GM19438 (cell line): Measurements from ENCODE around the gene OR14J1.
"Not testable (repeated sequence)": the region's sequence is repeated elsewhere in the genome, so short reads cannot be mapped to it uniquely, and the experiment has no call there.

Experiments used
- ATAC-seq: cut with Tn5 transposase; IDR thresholded peaks from one replicate; pipeline ENCODE4 v1.9.1; 2021; ENCODE audit warnings: low read depth; ENCODE audit not compliant: unreplicated experiment

The OR14J1 gene, protein sequence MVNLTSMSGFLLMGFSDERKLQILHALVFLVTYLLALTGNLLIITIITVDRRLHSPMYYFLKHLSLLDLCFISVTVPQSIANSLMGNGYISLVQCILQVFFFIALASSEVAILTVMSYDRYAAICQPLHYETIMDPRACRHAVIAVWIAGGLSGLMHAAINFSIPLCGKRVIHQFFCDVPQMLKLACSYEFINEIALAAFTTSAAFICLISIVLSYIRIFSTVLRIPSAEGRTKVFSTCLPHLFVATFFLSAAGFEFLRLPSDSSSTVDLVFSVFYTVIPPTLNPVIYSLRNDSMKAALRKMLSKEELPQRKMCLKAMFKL

DNA sequence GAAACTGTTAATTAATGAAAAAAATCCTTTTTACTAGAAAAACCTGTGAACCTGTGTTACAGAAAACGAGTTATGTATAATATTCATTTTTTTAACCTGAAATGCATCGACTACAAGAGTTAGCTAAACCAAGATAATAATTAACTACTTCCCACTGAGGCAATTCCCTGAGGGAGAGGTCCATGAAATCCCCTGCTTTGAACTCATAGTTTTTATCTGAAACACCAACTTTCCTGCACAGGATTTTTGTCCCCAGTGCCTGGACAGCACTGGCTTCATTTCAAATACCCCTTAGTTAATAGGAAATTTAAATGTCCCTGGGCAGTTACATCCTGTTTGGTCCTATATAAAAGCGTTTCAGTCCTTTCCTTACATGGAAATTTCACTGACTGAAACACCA lies at the start of gene OR14J1:
Gene OR14J1 (plus strand): TSS at position 386 of the 400 bp plus-strand sequence. CDS start 4,989 bp downstream, outside the sequence.
- ATAC-seq = no peak

DNA sequence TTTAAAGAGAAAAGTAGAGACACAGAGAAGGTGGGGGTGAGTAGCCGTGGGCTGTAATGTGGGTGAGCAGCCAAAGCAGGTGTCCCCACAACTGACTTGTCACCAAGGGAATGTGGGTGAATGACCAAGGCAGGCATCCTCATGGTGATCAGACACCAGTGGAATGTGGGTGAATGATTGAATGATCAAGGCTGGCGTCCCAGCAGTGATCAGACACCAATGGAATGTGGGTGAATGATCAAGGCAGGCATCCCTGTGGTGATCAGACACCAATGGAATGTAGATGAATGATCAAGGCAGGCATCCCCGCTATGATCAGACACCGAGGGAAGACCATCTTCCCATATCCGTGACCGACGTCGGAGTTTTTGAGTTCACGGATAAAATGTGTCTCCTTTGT lies 49.8 kb upstream of the OR14J1 start:
- ATAC-seq = no peak

DNA sequence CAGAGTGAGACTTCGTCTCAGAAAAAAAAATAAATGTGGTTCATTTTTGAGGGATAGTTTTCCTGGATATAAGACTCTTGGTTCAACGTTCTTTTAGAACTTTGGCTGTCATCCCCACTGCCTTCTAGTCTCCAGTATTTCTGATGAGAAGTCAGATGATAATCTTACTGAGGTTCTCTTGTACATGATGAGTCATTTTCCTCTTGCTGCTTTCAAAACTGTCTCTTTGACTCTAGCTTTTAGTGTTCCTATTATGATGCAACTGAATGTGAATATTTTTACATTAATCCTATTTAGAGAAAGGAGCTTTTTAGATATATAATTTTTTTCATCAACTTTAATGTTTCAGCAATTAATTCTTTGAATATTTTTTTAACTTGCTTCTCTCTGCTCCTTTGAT lies 46.0 kb upstream of the OR14J1 start:
- ATAC-seq = no peak

DNA sequence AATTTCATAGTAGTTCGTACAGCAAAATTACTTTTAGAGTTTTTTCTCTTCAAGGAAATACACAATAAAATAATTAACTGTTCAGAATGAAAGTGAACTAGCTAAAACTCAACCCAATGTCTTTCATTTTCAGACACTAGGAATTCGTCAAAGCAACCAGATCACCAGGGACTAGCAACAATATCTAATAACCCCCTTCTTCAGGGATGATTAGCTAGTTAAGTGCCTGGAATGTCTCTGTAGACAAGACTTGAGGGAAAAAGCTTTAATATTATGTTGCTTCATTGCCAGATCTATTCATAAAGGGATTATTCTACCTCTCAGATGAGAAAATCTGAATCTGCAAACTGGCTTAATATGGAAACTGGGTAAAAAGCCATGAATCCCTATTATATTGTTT lies 41.8 kb upstream of the OR14J1 start:
- no peak for ATAC-seq

DNA sequence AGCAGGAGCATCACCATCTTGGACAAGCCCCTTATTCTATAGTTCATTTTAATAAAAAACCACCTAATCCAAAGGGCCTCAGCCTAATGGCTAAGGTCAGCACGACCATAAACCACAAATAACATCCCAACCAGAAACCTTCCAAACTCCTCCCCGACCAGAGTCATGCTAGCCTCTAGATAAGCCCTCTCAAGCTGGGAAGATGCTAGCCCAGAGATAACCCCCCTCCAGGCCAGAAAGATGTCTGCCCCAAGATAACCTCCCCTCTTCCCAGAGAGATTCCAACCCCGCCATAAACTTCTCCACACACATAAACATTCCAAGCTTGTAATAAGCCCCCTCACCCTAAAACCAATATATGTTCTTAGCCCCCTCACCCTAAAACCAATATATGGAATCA lies 38.5 kb upstream of the OR14J1 start:
- ATAC-seq = no peak

DNA sequence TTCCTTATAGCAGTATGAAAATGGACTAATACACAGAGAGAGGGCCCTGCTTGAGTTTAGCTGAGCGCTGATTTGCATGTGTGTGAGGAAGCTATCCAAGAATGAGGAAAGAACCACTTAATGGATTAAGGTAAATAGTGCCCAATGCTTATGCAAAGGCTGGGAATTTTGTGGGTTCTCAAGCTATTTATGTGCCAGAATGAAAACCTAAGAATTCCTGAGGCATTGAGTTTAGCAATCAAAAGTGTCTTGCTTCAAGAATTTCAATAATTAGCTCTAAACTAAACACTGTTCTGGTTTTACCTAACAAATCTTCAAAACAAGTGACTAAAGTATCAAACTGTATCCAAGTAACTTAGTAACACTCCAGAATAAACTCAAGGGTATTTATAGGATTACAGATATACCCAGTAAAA lies 7.0 kb upstream of the OR14J1 start:
- no peak for ATAC-seq

DNA sequence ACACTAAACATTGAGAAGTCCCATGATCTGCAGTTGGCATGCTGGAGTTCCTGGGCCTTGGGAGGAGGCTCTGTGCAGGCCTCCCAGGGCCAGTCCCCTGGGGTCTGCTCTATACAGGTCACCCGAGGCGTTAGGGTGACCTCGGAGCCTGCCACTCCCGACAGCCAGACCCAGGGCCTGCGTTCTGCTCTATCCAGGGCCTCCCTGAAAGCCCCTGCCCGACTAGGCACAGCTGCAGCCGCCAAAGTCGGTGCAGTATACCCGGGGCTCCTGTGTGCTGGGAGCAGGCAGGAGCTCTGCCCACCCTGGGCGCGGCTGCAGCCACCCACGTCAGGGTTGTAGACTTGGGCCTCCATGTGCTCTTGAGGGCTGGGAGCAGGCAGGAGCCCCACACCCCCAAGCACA lies 6.3 kb upstream of the OR14J1 start:
- ATAC-seq = no peak

DNA sequence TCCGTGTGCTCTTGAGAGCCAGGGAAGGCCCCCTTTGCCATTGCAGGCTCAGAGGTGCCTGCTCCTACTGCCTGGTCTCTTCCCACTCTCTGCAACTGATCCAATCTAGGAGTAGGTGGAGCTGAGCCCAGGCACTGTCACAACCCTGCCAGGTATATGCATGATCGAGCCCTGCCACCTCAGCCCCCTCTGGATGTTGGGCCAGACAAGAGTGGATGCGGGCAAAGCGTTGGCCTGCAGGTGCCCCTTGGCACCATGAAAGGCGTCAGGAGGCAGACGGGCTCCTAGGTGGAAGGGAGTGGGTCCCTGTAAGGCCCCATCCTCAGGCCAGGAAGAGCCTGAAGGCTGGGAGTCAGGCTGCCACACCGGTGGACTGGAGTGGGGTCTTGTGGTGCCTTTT lies 5.9 kb upstream of the OR14J1 start:
- no peak for ATAC-seq

DNA sequence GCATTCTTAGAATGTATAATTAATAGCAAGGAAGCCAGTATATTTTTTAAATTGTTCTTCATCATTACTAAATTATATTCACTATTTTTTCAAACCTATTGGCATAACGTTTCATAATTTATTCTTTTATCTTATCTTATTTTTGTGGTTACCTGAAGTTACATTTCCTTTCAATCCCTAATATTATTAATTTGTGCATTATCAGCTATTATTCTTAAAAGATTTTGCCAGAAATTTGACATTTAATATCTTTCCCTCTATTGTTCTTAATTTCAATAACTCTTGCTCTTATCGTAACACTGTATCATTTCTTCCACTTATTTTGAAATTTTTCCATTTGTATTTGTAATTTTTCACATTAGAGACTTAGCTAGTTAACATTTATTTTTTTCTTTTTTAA lies 18.4 kb downstream of the OR14J1 start:
- ATAC-seq = no peak

DNA sequence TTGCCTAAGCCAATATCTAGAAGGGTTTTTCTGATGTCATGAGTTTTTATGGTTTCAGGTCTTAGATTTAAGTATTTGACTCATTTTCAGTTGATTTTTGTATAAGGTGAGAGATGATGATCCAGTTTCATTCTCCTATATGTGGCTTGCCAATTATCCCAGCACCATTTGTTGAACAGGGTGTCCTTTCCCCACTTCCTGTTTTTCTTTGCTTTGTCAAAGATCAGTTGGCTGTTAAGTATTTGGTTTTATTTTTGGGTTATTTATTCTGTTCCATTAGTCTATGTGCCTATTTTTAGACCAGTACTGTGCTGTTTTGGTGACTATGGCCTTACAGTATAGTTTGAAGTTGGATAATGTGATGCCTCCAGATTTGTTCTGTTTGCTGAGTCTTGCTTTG lies 21.8 kb downstream of the OR14J1 start:
- not testable (repeated sequence) for ATAC-seq

DNA sequence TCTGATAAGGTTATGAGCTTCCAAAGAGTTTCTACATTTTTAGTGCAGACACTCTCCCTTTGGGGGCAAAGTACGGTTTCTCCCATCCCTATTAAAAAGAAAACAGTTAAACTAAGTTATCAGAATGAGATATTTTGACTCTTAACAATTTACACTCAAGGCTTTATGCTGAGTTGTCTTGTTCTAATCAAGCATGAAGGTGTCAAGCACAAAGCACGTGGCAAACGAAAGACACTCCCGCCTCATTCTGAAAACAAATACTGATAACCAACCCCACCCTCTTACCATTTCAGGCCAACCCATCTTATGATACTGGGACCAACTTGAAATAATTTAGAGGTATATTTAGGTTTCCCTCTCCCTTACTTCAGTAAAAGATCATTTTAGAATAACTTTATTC lies 24.3 kb downstream of the OR14J1 start:
- no peak for ATAC-seq

DNA sequence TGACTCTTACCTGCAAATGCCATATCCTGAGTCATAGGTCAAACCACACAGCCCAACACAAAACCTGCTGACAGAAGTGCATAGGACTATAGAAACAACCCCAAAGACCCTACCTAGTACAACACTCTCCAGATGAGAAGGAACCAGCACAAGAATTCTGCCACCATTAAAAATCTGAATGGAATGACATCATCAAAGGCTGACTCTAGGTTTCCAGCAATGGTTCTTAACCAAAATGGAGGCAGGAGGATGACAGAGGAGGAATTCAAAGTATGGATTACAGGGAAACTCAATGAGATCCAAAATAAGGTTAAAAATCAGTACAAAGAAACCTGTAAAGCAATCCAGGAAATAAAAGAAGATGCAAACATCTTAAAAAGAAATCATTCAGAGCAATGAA lies 31.2 kb downstream of the OR14J1 start:
- ATAC-seq = no peak

DNA sequence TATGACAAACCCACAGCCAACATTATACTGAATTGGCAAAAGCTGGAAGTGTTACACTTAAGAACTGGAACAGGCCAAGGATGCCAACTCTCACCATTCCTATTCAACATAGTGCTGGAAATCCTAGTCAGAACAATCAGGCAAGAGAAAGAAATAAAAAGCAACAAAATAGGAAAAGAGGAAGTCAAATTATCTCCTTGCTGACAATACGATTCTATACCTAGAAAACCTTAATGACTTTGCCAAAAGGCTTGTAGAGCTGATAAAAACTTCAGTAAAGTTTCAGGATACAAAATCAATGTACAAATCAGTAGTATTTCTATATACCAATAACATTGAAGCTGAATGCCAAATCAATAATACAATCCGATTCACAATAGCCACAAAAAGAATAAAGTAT lies 34.8 kb downstream of the OR14J1 start:
- no peak for ATAC-seq

DNA sequence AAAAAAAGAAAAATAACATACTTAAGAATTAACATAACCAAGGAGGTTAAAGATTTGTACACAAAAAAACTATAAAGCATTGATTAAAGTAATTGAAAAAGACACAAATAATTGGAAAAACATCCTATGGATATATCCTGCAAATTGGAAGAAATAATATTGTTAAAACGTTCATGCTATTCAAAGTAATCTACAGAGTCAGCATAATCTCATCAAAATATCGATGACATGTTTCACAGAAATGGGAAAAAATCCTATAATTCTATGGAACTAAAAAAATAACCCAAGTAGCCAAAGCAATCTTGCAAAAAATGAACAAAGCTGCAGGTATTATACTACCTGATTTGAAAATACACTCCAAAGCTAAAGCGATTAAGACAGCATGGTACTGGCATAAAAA lies 43.9 kb downstream of the OR14J1 start:
- no peak for ATAC-seq

DNA sequence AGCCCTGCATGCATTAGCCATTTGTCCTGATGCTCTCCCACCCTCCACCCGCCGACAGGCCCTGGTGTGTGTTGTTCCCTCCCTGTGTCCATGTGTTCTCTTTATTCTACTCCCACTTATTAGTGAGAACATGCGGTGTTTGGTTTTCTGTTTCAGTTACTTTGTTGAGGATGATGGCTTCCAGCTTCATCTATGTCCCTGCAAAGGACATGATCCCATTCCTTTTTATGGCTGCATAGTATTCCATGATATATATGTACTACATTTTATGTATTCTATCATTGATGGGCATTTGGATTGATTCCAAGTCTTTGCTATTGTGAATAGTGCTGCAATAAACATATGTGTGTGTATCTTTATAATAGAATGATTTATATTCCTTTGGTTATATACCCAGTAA lies 47.8 kb downstream of the OR14J1 start:
- ATAC-seq = not testable (repeated sequence)

DNA sequence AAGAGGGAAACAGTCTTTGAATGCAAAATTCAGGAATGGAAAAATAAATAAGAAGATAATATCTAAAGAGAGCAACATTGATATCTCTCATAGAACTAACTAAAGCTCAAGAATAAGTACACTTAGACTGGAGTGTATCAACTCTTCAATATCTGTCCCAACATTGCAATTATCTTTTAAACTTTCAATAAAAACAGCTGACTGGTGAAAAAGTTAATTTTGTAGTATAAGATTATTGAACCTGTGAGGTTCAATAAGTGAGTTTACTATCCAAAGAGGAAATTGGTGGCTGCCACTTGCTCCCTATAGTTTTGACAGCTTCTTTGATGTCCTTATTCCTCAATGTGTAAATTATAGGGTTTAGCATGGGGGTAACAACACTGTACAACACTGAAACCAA lies 53.5 kb downstream of the OR14J1 start:
- no peak for ATAC-seq

DNA sequence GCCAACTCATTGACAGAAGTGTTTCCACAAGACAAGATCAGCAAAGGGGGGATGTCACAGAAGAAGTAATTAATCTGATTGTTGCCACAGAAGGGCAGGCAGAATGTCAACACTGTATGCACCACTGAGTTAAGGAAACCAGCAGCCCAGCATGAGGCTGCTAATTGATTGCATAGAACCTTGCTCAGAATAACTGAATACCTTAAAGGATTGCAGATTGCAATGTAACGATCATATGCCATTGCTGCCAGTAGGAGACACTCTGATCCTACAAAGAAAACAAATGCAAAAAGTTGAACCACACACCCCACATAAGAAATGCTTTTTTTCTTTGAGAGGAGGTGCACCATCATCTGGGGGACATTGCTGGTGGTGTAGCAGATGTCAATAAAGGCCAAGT lies 54.1 kb downstream of the OR14J1 start:
- no peak for ATAC-seq
